Measurements from ENCODE around the gene SAP30BP. TPM values are rescaled to one million over a fixed set of nuclear protein-coding genes. Genes with fewer than 3 reads are reported as not detected.

SAP30BP gene
- polyA plus RNA-seq, 3 donors from 2014 or later = 71.5 to 94.2 (median 80.1) TPM

DNA sequence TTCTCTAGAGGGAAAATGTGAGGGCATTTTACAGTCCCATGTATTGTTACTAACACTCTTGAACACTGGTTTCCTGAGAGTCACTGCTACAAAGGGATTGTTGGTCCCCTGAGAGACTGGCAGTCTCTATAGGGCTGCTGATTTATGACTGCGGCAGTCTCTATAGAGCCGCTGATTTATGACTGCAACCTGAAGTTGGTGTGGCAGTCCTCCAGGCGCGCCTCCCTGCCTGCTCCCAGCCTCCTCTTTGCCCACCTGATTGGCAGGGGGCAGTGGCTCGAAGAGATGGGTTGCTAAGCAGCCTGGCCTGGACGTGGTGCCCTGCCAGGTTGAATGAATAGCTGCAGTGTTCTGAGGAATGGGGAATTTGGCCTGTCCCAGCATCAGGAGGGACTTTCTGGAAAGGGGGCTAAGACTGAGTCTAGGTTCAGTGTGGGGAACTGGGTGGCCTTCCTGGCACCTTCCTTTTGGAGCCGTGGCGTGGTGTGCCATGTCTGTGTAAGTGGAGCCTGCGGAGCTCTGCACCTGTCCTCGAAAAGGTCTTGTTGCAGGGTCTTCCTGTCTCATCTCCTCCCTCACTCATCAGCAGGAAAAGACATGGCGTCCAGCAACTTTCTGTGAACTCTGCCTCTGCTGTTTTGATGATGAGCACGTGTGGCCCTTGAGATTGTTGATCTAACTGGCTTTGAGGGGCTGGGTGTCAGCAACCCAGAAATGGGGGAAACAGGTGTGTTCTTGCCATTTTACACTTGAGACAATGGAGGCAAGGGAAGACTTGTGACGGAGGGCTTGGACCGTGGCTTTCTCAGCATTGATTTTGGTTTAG, 24.9 kb downstream of the SAP30BP start:
- DNase-seq = no peak
- H3K4me3 Mint-ChIP-seq = peak overlapping the region in 1 of 5 donors; percentile 6
- peak overlapping the region in 5 of 6 donors; percentile 9 to 84 (median 66) for H3K27ac Mint-ChIP-seq
- H3K9me3 Mint-ChIP-seq = no peaks in the 10 kb centered on the region
- peaks cover 4 to 7% (median 5%) of the 10 kb centered on the region in 3 donors for H3K36me3 Mint-ChIP-seq
- peaks cover 0 to 5% (median 2%) of the 10 kb centered on the region in 3 donors for H3K27me3 Mint-ChIP-seq (ENCODE audit: low read depth in 3 of 3)
- peaks cover 50 to 57% of the 10 kb centered on the region in 2 donors for H3K4me1 Mint-ChIP-seq

DNA sequence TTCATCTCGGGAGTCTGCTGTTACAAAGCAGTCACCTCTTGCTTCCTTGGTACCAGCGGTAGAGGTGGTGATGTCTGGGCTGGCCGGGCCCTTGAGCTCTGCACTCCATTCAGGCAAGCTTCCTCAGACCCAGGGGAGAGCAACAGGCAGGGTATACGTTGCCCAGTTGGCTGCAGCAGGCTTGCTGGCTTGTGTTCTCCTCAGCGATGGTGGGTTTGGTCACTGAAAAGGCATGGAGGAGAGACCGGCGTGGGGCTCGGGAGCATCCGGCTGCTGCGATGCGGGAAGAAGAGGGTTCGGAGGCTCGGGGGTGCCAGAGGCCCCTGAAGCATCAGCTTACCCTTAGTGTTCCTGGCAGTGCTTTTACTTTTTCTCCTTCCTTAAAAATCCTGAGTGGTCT, 25.8 kb downstream of the SAP30BP start:
- Mint-ChIP-seq H3K4me1 (peaks cover 44 to 54% of the 10 kb centered on the region in 2 donors), H3K36me3 (peaks cover 4 to 10% (median 5%) of the 10 kb centered on the region in 3 donors), H3K4me3 (no peak overlapping the region), H3K9me3 (no peaks in the 10 kb centered on the region), H3K27ac (no peak overlapping the region), H3K27me3 (ENCODE audit: low read depth in 3 of 3) (peaks cover 0 to 5% (median 2%) of the 10 kb centered on the region in 3 donors)
- no peak for DNase-seq

DNA sequence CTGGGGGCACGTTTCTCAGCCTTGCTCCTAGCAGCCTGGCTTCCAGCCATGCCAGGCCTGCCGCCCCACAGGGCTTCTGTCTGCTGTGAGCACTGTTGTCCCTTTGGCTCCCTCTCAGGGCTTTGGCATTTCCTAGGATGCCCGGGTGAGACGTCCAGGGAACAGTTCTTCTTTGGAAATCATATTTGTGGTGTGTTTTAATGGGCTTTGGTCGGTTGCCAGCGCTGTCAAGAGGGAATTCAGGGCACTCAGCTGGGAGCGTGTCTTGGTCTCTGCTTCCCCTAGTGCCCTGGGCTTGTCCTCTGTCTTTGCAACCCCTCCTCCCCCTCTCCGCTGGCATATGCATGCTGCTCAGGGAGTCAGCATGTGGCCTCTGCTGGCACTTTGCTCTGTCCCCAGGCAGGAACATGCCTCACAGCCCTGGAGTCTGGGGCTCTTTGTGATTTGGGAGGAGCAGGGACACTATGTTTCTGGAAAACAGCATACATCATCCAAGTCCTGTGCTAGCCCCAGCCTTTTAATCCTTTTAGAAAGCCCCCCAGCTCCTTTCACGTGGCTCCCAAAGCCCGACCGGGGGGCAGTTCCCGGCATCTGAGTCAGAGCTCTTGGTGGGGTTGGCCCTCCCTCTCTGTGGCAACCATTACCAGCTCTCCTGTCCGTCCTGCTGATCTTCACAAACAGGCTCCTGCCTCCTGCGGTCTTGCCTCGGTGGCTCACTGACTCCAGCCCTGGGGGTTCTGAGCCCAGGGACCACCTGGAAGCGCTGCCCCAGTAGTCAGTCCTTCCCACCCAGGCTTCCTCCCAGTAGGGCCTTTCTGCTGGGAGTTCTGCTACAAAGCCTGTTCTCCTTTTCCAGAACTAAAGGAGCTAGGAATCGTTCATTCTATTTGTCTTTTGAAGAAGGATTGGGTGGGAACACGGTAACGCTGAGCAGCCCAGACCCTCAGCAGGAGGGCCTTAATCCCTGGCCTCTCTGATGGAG, 26.7 kb downstream of the SAP30BP start:
- peaks cover 35 to 45% of the 10 kb centered on the region in 2 donors for H3K4me1 Mint-ChIP-seq
- no peak for DNase-seq
- no peak overlapping the region for H3K27ac Mint-ChIP-seq
- H3K27me3 Mint-ChIP-seq (ENCODE audit: low read depth in 3 of 3) = peaks cover 0 to 5% (median 2%) of the 10 kb centered on the region in 3 donors
- H3K9me3 Mint-ChIP-seq = no peaks in the 10 kb centered on the region
- peaks cover 4 to 10% (median 5%) of the 10 kb centered on the region in 3 donors for H3K36me3 Mint-ChIP-seq
- H3K4me3 Mint-ChIP-seq = no peak overlapping the region

DNA sequence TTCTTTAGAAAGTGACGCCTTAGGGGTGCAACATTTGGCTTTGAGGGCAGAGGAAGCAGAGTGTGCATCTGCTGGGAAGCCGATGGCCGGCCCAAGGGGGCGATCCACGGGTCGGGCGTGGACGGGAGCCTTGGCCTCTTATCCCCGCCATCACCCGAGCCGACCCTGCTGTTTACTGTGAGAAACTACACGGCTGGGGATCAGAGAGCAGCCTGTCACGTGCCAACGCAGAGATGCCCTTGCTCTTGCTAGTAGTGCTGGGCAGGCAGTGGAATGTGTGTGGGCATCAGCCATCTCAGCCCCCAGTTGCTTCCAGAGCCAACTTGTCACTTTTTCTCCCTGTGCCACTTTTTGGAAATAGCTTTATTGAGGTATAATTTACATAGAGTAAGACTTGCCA, 27.4 kb downstream of the SAP30BP start:
- no peak overlapping the region for H3K27ac Mint-ChIP-seq

DNA sequence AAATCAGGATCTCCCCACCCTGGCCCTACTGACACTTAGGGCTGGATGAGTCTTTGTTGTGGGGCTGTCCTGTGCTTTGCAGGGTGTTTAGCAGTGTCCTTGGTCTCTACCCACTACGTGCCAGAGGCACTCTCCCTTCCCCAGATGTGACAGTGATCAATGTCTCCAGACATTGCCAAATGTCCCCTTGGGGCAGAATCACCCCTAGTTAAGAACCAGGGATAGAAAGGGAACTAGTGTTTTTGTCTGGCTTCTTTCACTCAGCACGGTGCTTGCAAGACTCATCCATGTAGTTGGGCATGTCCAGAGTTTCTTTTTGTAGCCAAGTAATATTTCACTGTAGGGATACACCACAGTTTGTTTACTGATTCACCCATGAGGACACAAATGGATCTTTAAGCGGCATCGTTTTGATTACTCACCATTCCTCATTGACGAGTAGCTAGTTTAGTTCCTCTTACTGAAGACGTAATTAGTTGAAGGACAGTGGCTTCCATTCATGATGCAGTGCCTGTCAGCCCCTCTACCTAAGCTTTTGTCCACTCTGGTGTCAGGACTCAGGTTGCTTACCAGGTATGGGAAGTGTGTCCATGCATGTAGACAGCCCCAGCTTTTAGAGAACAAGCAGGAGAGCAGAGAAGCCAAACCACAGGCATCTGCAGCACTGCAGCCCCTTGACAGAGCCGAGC, 28.1 kb downstream of the SAP30BP start:
- Mint-ChIP-seq H3K27me3 (ENCODE audit: low read depth in 3 of 3) (peaks cover 0 to 5% (median 0%) of the 10 kb centered on the region in 3 donors), H3K36me3 (peaks cover 5 to 10% (median 8%) of the 10 kb centered on the region in 3 donors), H3K9me3 (no peaks in the 10 kb centered on the region), H3K4me1 (peaks cover 21 to 31% of the 10 kb centered on the region in 2 donors), H3K27ac (peak overlapping the region in 2 of 6 donors; percentile 7 to 62), H3K4me3 (no peak overlapping the region)
- DNase-seq = no peak

More for the DNA sequence above, 27.4 kb downstream of the SAP30BP start:
- H3K9me3 Mint-ChIP-seq = no peaks in the 10 kb centered on the region
- no peak overlapping the region for H3K4me3 Mint-ChIP-seq
- peaks cover 28 to 38% of the 10 kb centered on the region in 2 donors for H3K4me1 Mint-ChIP-seq
- peaks cover 0 to 5% (median 0%) of the 10 kb centered on the region in 3 donors for H3K27me3 Mint-ChIP-seq (ENCODE audit: low read depth in 3 of 3)
- peaks cover 5 to 10% (median 7%) of the 10 kb centered on the region in 3 donors for H3K36me3 Mint-ChIP-seq
- DNase-seq = no peak

DNA sequence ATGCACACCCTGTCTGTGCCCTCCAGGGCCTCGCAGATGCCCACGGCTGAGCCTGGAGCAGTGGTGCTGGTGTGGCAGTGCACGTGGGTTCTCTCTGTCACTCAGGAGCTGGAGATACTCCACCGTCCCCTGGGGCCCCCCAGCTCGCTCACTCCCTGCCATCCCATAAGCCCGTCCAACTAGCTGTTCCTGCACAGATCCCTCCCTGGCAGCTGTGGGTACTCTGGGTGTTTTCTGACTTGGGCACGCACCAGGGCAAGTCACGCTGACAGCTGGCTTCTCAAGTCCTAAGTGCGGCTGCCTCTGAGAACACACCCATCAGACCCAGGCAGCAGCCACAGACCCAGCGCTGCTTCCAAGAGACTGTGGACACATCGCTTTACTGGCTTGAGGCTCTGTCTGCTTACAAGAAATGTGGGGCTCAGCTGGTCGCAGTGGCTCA, 28.7 kb downstream of the SAP30BP start:
- H3K9me3 Mint-ChIP-seq = no peaks in the 10 kb centered on the region
- H3K4me3 Mint-ChIP-seq = no peak overlapping the region
- H3K36me3 Mint-ChIP-seq = peaks cover 5 to 15% (median 8%) of the 10 kb centered on the region in 3 donors
- H3K27ac Mint-ChIP-seq = no peak overlapping the region
- DNase-seq = no peak
- peaks cover 0 to 5% (median 2%) of the 10 kb centered on the region in 3 donors for H3K27me3 Mint-ChIP-seq (ENCODE audit: low read depth in 3 of 3)
- peaks cover 16 to 25% of the 10 kb centered on the region in 2 donors for H3K4me1 Mint-ChIP-seq

DNA sequence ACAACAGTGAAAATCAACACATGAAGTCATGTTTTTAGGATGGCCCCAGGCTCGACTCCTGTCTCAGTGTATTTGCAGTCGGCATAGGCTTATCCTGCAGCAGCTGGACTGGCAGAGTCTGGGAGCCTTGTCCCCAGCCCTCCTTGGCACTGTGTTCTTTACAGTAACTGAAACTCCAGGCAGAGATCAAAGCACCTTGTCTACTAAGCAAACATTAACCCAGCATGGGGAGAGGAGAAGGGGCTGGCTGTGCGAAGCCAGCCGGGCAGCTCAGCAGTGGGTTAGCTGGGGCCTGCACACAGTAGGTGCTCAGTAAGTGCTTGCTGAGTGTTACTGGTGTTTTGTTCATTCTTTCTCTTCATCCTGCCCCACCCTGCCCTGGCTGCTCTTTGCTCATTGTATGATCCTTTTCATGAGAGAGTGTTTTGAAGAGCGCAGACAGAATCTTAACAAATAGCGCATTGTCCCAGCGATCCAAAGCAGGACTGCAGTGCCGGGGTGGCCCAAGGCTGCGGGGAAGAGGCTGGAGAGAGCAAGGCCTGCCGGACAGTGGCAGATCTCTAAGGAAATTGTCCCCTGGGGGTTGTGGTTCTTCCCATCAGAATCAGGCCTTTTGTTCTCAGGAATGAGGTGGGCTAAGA, 30.6 kb downstream of the SAP30BP start:
- H3K27me3 Mint-ChIP-seq (ENCODE audit: low read depth in 3 of 3) = peaks cover 0 to 6% (median 2%) of the 10 kb centered on the region in 3 donors
- H3K4me1 Mint-ChIP-seq = peaks cover 2 to 6% of the 10 kb centered on the region in 2 donors
- no peak overlapping the region for H3K4me3 Mint-ChIP-seq
- H3K9me3 Mint-ChIP-seq = no peaks in the 10 kb centered on the region
- peaks cover 11 to 33% (median 12%) of the 10 kb centered on the region in 3 donors for H3K36me3 Mint-ChIP-seq
- no peak for DNase-seq
- peak overlapping the region in 1 of 6 donors; percentile 27 for H3K27ac Mint-ChIP-seq

DNA sequence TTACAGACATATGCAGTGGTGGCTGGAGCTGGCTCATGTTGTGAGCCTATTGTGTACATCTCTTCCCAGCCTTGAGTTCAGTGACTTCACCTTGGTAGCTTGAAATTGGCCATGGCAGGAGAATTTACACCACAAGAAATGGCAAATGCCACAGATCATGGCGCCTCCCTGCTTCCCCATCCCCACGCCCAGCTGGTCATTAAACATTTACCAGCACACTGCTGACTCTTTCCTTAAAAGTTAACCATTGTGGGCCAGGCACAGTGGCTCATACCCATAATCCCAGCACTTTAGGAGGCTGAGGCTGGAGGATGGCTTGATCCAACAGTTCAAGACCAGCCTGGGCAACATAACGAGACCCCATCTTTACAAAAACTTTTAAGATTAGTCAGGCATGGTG, 31.5 kb downstream of the SAP30BP start:
- H3K36me3 Mint-ChIP-seq = peaks cover 12 to 34% (median 12%) of the 10 kb centered on the region in 3 donors
- no peak overlapping the region for H3K4me3 Mint-ChIP-seq
- no peak for DNase-seq
- H3K27ac Mint-ChIP-seq = peak overlapping the region in 1 of 6 donors; percentile 55
- peaks cover 0 to 6% (median 2%) of the 10 kb centered on the region in 3 donors for H3K27me3 Mint-ChIP-seq (ENCODE audit: low read depth in 3 of 3)
- peaks cover 0 to 6% of the 10 kb centered on the region in 2 donors for H3K4me1 Mint-ChIP-seq
- no peaks in the 10 kb centered on the region for H3K9me3 Mint-ChIP-seq

DNA sequence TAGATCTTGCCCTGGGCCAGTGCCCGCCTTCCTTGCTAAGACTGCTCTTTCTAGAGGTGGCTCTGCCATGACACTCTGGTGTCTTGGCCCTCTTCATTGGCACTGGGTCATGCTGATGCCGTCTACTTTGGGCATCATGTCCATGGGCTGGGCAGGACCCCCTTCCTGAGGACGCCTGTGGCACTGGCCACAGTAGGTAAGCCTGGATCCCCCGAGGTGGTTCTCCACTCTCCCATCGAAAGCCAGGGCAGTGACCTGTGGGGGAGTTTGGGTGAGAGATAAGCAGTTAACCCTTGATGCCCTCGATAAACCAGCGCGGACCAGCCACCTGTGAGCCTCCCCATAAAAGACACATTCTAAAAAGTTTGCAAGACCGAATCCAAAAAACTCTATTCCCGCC, 34.1 kb downstream of the SAP30BP start:
- H3K4me3 Mint-ChIP-seq = no peak overlapping the region
- H3K27ac Mint-ChIP-seq = no peak overlapping the region
- peaks cover 0 to 6% of the 10 kb centered on the region in 2 donors for H3K4me1 Mint-ChIP-seq
- H3K36me3 Mint-ChIP-seq = peaks cover 11 to 34% (median 13%) of the 10 kb centered on the region in 3 donors
- H3K9me3 Mint-ChIP-seq = no peaks in the 10 kb centered on the region
- no peak for DNase-seq
- H3K27me3 Mint-ChIP-seq (ENCODE audit: low read depth in 3 of 3) = peaks cover 1 to 2% (median 2%) of the 10 kb centered on the region in 3 donors

DNA sequence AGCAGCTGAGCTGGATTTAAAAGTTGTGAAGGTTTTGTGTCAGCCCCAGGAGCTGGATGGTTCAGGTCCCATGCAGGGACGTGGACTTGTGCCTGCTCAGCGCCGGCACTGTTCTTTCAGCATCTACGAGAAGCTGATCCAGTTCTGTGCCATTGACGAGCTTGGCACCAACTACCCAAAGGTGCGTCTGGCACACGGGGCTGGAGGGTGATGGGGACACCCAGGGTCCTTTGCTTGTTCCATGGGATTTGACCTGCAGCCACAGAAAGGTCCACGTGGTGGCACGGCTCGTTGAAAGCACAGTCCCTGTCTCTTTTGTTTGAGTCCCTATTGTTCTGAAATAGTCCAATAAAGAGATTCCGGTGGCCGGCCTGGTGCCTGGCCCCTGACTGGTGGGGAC, 36.1 kb downstream of the SAP30BP start:
- H3K36me3 Mint-ChIP-seq = peaks cover 13 to 46% (median 17%) of the 10 kb centered on the region in 3 donors
- DNase-seq = no peak

DNA sequence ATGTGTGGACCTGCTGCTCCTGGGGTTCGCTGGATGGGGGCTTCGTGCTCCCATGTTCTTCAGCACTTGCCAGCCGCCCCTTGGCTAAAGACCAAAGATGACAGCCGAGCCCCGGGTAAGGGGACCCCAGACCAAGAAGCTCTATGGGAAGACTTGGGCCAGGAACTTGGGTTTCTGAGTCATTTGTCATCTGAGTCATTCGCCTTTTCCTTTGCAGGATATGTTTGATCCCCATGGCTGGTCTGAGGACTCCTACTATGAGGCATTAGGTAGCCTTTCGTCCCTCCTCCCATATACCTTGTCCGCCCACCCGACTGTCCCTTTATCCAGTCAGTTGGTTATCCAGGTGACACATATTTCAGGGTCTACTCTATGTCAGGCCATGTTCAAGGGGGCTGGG, 36.5 kb downstream of the SAP30BP start:
- H3K36me3 Mint-ChIP-seq = peaks cover 13 to 50% (median 17%) of the 10 kb centered on the region in 3 donors

More for the DNA sequence above, 36.1 kb downstream of the SAP30BP start:
- no peaks in the 10 kb centered on the region for H3K4me1 Mint-ChIP-seq
- peaks cover 1 to 2% (median 2%) of the 10 kb centered on the region in 3 donors for H3K27me3 Mint-ChIP-seq (ENCODE audit: low read depth in 3 of 3)
- no peak overlapping the region for H3K27ac Mint-ChIP-seq
- no peak overlapping the region for H3K4me3 Mint-ChIP-seq
- no peaks in the 10 kb centered on the region for H3K9me3 Mint-ChIP-seq

DNA sequence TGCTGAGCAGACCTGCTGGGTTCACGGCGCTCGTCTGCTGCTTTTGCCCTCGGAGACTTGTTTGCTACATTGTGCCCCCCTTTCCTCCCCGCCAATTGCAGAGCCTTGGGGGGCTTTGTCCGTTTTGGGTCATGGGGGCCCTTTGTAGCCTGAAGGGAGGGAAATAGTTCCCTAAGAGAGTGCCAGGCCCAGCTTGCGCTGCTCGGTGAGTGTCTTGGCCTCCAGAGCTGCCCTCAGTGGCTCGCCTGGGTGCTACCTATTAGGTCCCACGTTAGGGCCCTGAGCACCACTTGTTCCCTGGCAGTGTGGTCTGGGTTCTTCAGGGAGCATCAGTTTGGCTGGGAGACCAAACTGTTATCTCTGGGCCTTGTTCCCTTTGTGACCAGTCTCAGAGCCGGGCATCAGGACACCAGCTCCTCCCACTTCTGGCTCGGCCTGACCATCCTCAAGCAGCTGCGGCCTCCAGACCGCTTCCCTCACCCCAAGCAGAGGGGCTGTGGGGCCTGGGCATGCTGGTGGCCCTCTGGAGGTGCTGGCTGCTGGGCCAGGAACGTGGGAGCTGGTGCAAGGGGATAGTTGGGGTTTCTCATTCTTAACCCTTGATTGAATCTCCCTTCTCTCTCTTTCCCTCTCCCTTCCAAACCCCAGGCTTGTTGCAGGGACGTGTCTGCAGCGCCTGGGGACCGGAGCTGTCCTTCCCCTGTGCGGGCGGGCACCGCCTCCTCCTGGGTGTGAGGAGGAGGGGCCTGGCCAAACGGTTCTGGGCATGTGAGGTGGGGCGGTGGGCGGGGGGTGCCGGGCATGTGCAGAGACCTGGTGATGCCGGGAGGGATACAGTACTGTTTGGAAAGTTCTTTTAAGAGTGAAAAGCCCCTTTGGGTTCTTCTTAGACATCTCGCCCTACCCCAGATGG, 38.1 kb downstream of the SAP30BP start:
- Mint-ChIP-seq H3K27ac (no peak overlapping the region), H3K4me3 (no peak overlapping the region), H3K9me3 (no peaks in the 10 kb centered on the region), H3K4me1 (no peaks in the 10 kb centered on the region), H3K27me3 (ENCODE audit: low read depth in 3 of 3) (peaks cover 2 to 3% (median 2%) of the 10 kb centered on the region in 3 donors), H3K36me3 (peaks cover 8 to 54% (median 17%) of the 10 kb centered on the region in 3 donors)
- DNase-seq = no peak

More for the DNA sequence above, 36.5 kb downstream of the SAP30BP start:
- no peak overlapping the region for H3K27ac Mint-ChIP-seq
- no peak for DNase-seq
- H3K4me3 Mint-ChIP-seq = no peak overlapping the region
- H3K4me1 Mint-ChIP-seq = no peaks in the 10 kb centered on the region
- H3K27me3 Mint-ChIP-seq (ENCODE audit: low read depth in 3 of 3) = peaks cover 1 to 2% (median 2%) of the 10 kb centered on the region in 3 donors
- H3K9me3 Mint-ChIP-seq = no peaks in the 10 kb centered on the region

All from immature natural killer cell (primary cell).